Ascending aorta (tissue), 2 donors: ENCODE measurements around the gene RMND1. TPM values are rescaled to one million over a fixed set of nuclear protein-coding genes. Genes with fewer than 3 reads are reported as not detected.

ENCODE experiments used
- DNase-seq, 2 donors: peaks; one replicate each; pipeline ENCODE4 v3.0.0-alpha.2; 2019; ENCODE audit warnings: low spot score in 2 of 2
- H3K27ac ChIP-seq, 2 donors: fragments of 200-600 bp; sonication (generic); one replicate each; pipeline ENCODE4 v1.5.1; 2016 to 2017; ENCODE audit warnings: mild to moderate bottlenecking in 1 of 2
- H3K27me3 ChIP-seq: fragments of 200-600 bp; sonication (generic); one replicate; pipeline ENCODE4 v1.5.1; 2017
- H3K36me3 ChIP-seq, 2 donors: fragments of 200-600 bp; sonication (generic); one replicate each; pipeline ENCODE4 v1.5.1; 2016
- H3K4me1 ChIP-seq, 2 donors: fragments of 200-600 bp; sonication (generic); one replicate each; pipeline ENCODE4 v1.5.1; 2016 to 2017; ENCODE audit warnings: mild to moderate bottlenecking in 1 of 2
- H3K4me3 ChIP-seq, 2 donors: fragments of 200-600 bp; sonication (generic); one replicate each; pipeline ENCODE4 v1.5.1; 2016 to 2017; ENCODE audit warnings: mild to moderate bottlenecking in 1 of 2
- H3K9me3 ChIP-seq, 2 donors: fragments of 200-600 bp; sonication (generic); one replicate each; pipeline ENCODE4 v1.5.1; 2016
- intact Hi-C: fragments of 100-400 bp; cut with DNase I; formaldehyde crosslinking; loops from one replicate; pipeline ENCODE4 v1.15.1; 2023
- total RNA-seq: library from RNA; depleted of rRNA; stranded (reverse); fragments of >200 nt; gene quantifications from one replicate; pipeline ENCODE4 v1.1.0, GENCODE V29; 2016
- TF ChIP-seq, protein P1 (sequence below), 3 experiments: fragments of 200-600 bp in 2 of 3; fragments of 450-650 bp in 1 of 3; sonication (generic) in 2 of 3; IDR thresholded peaks; one replicate each; pipeline ENCODE4 v1.5.1; 2016 to 2019; ENCODE audit warnings: antibody characterized with exemption in 3 of 3, mild to moderate bottlenecking in 1 of 3, moderate library complexity in 1 of 3

Gene RMND1
- total RNA-seq, 1 donor from 2014 or later, result 3.8 TPM

DNA sequence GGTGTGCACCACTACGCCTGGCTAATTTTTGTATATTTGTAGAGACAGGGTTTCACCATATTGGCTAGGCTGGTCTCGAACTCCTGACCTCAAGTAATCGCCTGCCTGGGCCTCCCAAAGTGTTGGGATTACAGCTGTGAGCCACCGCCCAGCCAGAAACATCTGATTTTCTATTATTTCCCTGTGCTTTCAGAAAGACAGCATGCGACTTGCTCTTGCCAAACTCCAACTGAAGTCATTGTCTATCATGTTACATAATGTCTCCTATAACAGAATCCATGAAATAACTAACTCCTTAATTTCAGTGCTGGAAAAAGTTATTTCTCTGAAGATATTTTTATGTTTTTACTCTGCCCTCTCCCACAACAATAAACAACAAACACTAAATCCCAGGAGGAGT, 8.5 kb downstream of the RMND1 start:
- TF ChIP-seq, protein P1, sequence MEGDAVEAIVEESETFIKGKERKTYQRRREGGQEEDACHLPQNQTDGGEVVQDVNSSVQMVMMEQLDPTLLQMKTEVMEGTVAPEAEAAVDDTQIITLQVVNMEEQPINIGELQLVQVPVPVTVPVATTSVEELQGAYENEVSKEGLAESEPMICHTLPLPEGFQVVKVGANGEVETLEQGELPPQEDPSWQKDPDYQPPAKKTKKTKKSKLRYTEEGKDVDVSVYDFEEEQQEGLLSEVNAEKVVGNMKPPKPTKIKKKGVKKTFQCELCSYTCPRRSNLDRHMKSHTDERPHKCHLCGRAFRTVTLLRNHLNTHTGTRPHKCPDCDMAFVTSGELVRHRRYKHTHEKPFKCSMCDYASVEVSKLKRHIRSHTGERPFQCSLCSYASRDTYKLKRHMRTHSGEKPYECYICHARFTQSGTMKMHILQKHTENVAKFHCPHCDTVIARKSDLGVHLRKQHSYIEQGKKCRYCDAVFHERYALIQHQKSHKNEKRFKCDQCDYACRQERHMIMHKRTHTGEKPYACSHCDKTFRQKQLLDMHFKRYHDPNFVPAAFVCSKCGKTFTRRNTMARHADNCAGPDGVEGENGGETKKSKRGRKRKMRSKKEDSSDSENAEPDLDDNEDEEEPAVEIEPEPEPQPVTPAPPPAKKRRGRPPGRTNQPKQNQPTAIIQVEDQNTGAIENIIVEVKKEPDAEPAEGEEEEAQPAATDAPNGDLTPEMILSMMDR (IDR thresholded peaks at IDR 0.05), result no peak
- Histone ChIP-seq H3K27ac (peak overlapping the region; percentile 49 to 90), H3K4me1 (peaks cover 8 to 37% of the 10 kb centered on the region in 2 donors), H3K9me3 (no peaks in the 10 kb centered on the region), H3K27me3 (no peaks in the 10 kb centered on the region), H3K36me3 (no peaks in the 10 kb centered on the region), H3K4me3 (no peak overlapping the region)
- intact Hi-C loops, result no loop called here
- no peak for DNase-seq

DNA sequence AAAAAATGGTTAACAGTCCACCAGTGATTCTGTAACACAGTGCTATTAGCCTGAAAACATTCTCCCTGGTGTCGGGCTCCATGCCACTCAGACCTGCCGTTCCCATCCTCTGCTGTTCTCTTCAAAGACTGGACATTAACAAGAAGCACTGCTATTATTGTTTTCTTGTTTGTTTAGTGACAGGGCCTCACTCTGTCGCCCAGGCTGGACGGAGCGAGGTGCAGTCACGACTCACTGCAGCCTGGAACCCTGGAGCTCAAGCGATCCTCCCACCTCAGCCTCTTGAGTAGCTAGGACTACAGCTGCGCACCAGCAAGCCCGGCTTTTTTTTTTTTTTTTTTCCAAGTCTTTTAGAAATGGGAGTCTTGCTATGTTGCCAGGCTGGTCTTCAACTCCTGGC, 9.6 kb downstream of the RMND1 start:
- intact Hi-C loops, result loop anchor here (1.0 kb wide), 1 partner anchor 33 kb away; no protein-coding TSS in a partner anchor
- Histone ChIP-seq H3K36me3 (no peaks in the 10 kb centered on the region), H3K4me3 (no peak overlapping the region), H3K9me3 (no peaks in the 10 kb centered on the region), H3K27ac (peak overlapping the region in 1 of 2 donors; percentile 71), H3K4me1 (peaks cover 8 to 42% of the 10 kb centered on the region in 2 donors), H3K27me3 (no peaks in the 10 kb centered on the region)
- no peak for DNase-seq
- TF ChIP-seq, protein P1 (IDR thresholded peaks at IDR 0.05), result no peak

DNA sequence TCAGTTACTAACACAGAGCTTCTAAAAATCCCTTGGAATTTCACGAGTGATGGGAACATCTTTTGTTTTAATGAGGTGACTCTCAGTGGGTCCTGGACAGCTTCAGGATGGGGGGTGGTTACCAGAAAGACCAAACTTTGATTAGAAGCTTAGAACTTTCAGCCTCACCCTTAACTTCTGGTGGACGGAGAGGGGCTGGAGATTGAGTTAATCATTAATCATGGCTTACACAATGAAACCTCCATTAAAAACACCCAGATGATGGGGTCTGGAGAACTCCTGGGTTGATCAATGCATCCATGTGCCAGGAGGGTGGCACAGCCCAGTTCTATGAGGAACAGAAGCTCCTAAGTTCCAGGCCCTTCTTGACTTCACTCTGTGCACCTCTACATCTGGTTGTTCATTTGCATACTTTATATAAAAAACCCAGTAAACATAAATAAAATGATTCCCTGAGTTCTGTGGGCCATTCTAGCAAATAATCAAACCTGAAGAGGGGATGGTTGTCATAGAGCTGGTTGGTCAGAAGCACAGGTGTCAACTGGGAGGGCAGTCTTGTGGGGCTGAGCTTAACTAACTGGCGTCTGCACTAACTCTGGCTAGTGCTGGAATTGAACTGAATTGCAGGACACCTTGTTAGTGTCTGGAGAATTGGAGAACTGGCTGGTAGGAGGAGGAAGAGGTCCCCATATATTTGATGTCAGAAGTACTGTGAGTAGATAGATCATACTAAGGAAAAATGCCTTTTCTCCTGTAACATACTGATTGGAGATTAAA, 10.3 kb downstream of the RMND1 start:
- Histone ChIP-seq H3K27me3 (no peaks in the 10 kb centered on the region), H3K27ac (peak overlapping the region; percentile 71), H3K4me1 (peaks cover 12 to 48% of the 10 kb centered on the region in 2 donors), H3K4me3 (peak overlapping the region in 1 of 2 donors; percentile 17), H3K36me3 (no peaks in the 10 kb centered on the region), H3K9me3 (no peaks in the 10 kb centered on the region)
- TF ChIP-seq, protein P1 (IDR thresholded peaks at IDR 0.05), result no peak
- intact Hi-C loops, result loop anchor here (1.0 kb wide), 1 partner anchor 34 kb away; no protein-coding TSS in a partner anchor
- DNase-seq, result no peak

DNA sequence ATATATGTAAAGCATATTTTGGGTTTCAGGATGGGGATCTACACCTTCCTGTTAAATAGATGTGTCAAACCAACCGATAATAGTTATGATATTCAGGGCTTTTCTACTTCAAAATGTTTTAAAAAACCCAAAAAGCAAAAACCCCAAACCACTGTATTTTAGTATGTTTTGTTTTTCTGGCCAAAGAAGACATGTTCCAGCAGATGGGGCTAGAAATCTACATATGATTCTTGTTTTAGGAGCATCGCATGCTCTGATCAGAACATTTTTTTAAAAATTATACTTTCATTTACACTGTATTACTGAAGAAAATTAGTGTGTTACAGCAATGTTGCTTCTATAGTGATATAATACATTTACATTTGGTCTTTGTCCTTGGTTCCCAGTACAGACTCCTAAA, 11.0 kb downstream of the RMND1 start:
- Histone ChIP-seq H3K9me3 (no peaks in the 10 kb centered on the region), H3K4me3 (peak overlapping the region in 1 of 2 donors; percentile 17), H3K4me1 (peaks cover 13 to 48% of the 10 kb centered on the region in 2 donors), H3K27me3 (no peaks in the 10 kb centered on the region), H3K27ac (peak overlapping the region; percentile 71), H3K36me3 (no peaks in the 10 kb centered on the region)
- TF ChIP-seq, protein P1 (IDR thresholded peaks at IDR 0.05), result peak in 2 of 3 experiments; percentile 57 to 70
- no peak for DNase-seq
- intact Hi-C loops, result no loop called here

DNA sequence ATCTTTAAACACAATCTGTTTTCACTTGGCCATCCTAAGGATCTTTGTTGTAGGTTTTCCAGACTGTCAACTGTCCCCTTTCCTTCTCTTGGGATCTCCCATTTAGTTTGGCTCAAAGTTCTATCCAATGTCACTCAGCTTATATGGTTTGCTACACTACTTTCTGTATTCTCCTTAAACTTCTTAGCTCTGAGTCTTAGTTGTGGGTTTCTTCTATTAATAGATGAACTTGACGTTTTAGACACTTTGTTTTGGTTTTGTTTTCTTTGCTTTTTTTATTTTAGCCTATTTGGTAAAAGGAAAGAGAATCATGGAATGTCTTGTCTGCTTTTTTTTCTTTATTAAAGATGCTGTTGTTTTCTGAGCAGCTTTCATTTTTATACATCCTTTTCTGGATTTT, 11.4 kb downstream of the RMND1 start:
- Histone ChIP-seq H3K4me1 (peaks cover 10 to 44% of the 10 kb centered on the region in 2 donors), H3K36me3 (no peaks in the 10 kb centered on the region), H3K4me3 (peak overlapping the region in 1 of 2 donors; percentile 17), H3K27me3 (no peaks in the 10 kb centered on the region), H3K27ac (peak overlapping the region; percentile 71), H3K9me3 (no peaks in the 10 kb centered on the region)
- no peak for DNase-seq
- TF ChIP-seq, protein P1 (IDR thresholded peaks at IDR 0.05), result no peak
- intact Hi-C loops, result no loop called here
